Muscle of leg (tissue), 11 donors: ENCODE measurements around the gene TNNI3. TPM values are rescaled to one million over a fixed set of nuclear protein-coding genes. Genes with fewer than 3 reads are reported as not detected.
A peak's percentile ranks its signal among the peaks of the same experiment; 100 is the strongest.
"Not testable (repeated sequence)": the region's sequence is repeated elsewhere in the genome, so short reads cannot be mapped to it uniquely, and the experiment has no call there.

Experiments used
- DNase-seq: peaks from one replicate; pipeline ENCODE4 v3.0.0; 2013
- H3K27ac ChIP-seq: one replicate; pipeline ENCODE4 v1.5.1; 2013; ENCODE audit warnings: mild to moderate bottlenecking, low read length, control low read depth
- H3K27me3 ChIP-seq: one replicate; pipeline ENCODE4 v1.6.1; 2013; ENCODE audit warnings: low read length; ENCODE audit not compliant: control insufficient read depth, insufficient read depth
- H3K36me3 ChIP-seq: one replicate; pipeline ENCODE4 v1.6.1; 2013; ENCODE audit warnings: low read length; ENCODE audit not compliant: control insufficient read depth, insufficient read depth
- H3K4me1 ChIP-seq: one replicate; pipeline ENCODE4 v1.6.1; 2013; ENCODE audit warnings: low read length; ENCODE audit not compliant: control insufficient read depth, insufficient read depth
- H3K4me3 ChIP-seq: one replicate; pipeline ENCODE4 v1.5.1; 2013; ENCODE audit warnings: low read length, control low read depth
- H3K9me3 ChIP-seq: replicated peaks from 2 replicates; pipeline ENCODE4 v1.6.1; 2013; ENCODE audit warnings: low read depth, low read length; ENCODE audit not compliant: control insufficient read depth
- WGBS: methylation state at CpG from one replicate; pipeline ENCODE4 v1.1.5; 2013; ENCODE audit warnings: missing lambda C conversion rate; ENCODE audit not compliant: insufficient coverage; 5-methylcytosine and 5-hydroxymethylcytosine counted together
- polyA plus RNA-seq, 8 donors: library from polyadenylated mRNA; unstranded; fragments of 120-200 nt; gene quantifications; one replicate each; pipeline versions ENCODE4 v1.2.1 to v1.2.3, GENCODE V29; 2013; ENCODE audit warnings: inconsistent platforms in 1 of 8, low replicate concordance in 1 of 8; ENCODE audit not compliant: insufficient read length in 8 of 8, insufficient read depth in 1 of 8
- total RNA-seq: library from RNA; stranded (reverse); fragments of 120-200 nt; gene quantifications from one replicate; pipeline ENCODE4 v1.2.4, GENCODE V29; 2013

Gene TNNI3
- total and polyA plus RNA-seq, 9 donors: 0.80 to 3.1 (median 1.4) TPM

DNA sequence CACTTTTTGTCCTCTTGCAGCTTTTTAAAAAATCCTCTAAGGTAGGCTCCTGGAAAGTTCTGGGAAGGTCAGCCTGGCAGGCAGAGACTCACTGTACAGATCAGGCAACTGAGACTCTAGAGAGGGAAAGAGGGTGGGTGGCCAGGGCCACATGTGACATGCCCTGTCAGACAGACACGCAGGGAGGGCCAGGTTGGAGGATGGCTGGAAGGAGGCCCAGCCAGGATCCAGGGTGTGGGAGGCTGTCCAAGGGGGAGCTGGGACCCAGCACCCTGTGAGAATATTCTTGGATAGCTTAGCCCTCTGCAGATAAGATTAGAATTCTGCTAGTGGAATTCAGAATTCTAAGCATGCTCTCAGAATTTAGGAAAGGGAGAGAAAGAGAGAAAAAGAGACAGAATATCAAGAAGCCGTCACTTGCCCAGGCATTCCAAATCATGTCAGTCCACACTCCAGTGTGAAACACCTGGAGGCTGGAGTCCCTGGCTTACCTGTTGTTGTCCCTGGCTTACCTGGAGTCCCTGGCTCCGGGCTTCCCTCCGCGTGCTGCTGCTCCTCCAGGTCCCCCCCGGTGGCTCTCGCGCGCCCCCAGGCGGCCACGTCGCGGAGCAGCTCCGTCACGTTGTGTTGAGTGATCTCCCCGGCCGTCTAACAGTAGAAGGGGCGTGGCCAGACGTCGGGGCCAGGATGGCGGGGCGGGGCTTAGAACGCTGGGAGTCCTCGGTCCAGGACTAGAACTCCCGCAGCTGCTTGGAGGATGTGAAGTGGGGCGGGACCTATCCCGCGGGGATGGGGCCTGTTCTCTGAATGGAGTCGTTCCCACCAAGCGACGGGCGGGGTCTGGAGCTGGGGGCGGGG is 2.8 kb upstream of the TNNI3 start:
- DNase-seq: peak; percentile 78
- Histone ChIP-seq H3K4me1 (peaks cover 23% of the 10 kb centered on the region), H3K27ac (no peak overlapping the region), H3K27me3 (peaks cover 70% of the 10 kb centered on the region), H3K36me3 (no peaks in the 10 kb centered on the region), H3K4me3 (no peak overlapping the region), H3K9me3 (no peaks in the 10 kb centered on the region)
- WGBS: 3% methylated on average over 32 of the region's 33 CpGs

DNA sequence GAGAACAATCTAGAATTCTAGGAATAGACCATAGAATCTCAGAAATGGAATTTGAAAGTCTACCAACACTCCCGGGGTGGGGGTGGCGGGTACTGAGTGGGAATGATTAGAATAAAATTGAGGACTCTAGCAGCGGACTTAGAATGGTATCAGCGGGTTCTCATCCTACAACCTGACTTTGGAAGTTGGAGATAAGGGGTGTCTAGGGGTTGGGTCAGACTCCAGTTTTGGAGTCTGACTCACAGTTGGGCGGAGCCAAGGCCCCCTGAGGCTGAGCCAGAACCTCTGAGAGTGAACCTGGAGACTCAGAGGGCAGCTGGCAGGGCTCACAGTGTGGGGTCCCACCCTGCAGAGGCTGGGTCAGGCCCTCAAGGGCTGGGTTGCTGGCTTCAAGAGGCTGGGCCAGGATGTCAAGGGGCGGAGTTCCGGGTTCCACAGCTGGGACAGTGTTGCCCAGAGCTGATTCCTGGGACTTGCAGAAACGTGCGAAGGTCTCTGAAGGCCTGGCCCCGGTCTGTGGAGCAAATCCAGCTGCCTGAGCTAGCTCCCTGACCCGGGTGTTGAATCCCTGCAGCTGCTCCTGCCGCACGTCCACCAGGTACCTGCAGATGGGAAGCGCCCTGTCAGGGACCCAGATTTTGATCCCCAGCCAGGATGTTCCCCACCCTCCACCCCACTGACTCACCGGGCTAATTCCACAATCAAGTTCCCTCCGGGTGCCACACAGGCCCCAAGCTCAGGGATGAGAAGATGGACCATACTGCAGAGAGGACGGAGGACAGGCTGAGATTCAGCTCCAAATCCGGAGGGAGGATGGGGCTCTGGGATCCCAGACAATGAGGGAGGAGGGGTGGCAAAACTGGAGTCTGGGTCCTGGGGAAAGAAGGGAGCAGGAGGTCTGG is 1.6 kb upstream of the TNNI3 start:
- H3K27ac ChIP-seq: no peak overlapping the region
- no peaks in the 10 kb centered on the region for H3K9me3 ChIP-seq
- H3K27me3 ChIP-seq: peaks cover 62% of the 10 kb centered on the region
- H3K4me3 ChIP-seq: no peak overlapping the region
- DNase-seq: no peak
- no peaks in the 10 kb centered on the region for H3K36me3 ChIP-seq
- H3K4me1 ChIP-seq: peaks cover 23% of the 10 kb centered on the region
- 54% methylated on average over 14 of the region's 18 CpGs for WGBS

DNA sequence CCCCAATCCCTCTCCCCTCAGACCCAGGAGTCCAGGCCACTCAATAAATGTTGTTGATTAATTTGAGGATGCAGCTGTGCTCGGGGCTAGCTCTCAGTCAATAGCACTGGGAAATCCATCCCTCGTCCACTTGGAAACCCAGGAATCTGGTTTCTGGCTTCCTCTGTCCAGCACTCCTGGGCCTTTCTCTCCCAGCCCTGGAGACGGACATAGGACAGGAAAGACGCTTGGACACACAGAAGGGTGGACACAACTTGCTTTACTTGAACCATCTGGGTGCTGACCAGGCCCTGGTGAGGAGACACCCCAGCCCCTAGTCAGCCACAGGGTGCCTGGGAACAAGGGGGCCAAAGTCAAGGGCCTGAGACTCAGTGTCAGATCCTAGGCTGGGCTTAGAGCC is 891 bp upstream of the TNNI3 start:
- H3K27ac ChIP-seq: no peak overlapping the region
- H3K4me3 ChIP-seq: no peak overlapping the region
- peaks cover 23% of the 10 kb centered on the region for H3K4me1 ChIP-seq
- no peaks in the 10 kb centered on the region for H3K36me3 ChIP-seq
- no peaks in the 10 kb centered on the region for H3K9me3 ChIP-seq
- 46% methylated on average over 4 of the region's 4 CpGs for WGBS
- no peak for DNase-seq
- H3K27me3 ChIP-seq: peaks cover 62% of the 10 kb centered on the region

DNA sequence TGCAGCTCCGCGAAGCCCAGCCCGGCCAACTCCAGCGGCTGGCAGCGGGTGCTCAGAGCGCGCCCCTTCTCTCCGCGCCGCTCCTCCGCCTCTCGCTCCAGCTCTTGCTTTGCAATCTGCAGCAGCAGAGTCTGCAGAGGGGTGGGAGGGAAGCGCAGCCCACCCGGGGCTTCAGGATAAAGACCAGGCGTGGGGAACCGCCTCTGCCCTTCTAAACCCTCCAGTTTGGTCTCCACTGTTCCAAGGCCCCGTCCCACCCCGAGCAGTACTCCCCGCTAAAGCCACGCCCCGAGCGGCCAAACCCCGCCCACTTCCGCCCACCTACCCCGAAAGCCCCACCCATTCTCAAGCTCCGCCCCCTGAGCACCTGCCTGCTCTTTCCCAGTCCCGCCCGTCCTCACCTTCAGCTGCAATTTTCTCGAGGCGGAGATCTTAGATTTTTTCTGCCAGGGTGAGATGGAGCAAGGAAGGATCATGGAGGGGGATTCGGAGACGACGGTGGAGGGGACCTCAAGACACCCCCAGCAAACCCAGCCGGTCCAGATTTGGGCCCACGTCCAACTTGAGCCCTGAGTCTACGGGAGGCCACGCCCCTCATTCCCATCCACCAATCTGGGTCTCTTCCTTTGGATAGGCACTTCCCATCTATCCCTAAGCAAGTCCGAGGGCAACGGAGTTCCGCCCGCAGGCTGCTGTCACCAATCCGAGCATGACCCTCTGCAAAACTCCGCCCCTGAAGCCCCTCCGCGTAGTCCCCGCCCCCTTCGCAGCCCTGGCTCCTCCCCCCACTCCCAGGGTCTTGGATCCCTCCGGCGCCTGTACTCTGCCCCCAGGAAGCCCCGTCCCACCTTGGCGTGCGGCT is 1.1 kb downstream of the TNNI3 start:
- Histone ChIP-seq H3K36me3 (no peaks in the 10 kb centered on the region), H3K9me3 (no peaks in the 10 kb centered on the region), H3K27ac (no peak overlapping the region), H3K4me3 (no peak overlapping the region), H3K4me1 (peaks cover 23% of the 10 kb centered on the region), H3K27me3 (peaks cover 45% of the 10 kb centered on the region)
- under 1% methylated on average over 36 of the region's 52 CpGs for WGBS
- DNase-seq: no peak

DNA sequence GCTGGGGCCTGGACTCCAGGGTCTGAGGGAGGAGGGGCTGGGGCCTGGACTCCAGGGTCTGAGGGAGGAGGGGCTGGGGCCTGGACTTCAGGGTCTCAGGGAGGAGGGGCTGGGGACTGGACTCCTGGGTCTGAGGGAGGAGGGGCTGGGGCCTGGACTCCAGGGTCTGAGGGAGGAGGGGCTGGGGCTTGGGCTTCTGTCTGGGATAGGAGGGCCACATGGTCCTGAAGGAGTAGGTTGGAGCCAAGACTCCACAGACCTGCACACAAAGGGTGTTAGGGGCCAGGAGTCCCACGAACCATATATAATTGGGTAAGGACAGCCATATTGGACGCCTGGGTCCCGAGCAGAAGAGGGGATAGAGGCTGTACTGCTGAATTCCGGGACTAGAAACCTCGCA is 1.7 kb downstream of the TNNI3 start:
- H3K4me3 ChIP-seq, H3K27ac ChIP-seq, DNase-seq, H3K9me3 ChIP-seq, H3K36me3 ChIP-seq: not testable (repeated sequence)
- Histone ChIP-seq H3K4me1 (peaks cover 23% of the 10 kb centered on the region), H3K27me3 (peaks cover 38% of the 10 kb centered on the region)
- 2% methylated on average over 5 of the region's 5 CpGs for WGBS

DNA sequence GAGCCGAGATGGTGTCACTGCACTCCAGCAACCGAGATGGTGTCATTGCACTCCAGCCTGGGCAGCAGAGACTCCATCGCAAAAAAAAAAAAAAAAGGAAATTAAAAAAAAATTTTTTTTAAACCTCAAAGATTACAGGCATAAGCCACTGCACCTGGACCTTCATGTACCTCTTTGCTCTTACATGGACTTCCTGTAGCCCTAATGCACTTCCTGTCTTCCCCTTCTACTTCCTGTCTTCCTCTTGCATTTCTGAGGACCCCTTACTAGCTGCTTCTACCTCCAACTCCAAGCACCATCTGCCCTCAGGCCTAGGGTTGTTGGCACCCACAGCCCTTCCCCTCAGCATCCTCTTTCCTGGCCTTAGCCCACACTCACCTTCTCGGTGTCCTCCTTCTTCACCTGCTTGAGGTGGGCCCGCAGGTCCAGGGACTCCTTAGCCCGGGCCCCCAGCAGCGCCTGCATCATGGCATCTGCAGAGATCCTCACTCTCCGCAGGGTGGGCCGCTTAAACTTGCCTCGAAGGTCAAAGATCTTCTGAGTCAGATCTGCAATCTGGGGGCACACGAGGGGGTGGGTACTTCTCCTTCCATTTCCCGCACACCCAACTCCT is 3.8 kb downstream of the TNNI3 start:
- H3K27ac ChIP-seq: no peak overlapping the region
- H3K4me1 ChIP-seq: peaks cover 27% of the 10 kb centered on the region
- H3K36me3 ChIP-seq: no peaks in the 10 kb centered on the region
- H3K27me3 ChIP-seq: peaks cover 33% of the 10 kb centered on the region
- no peaks in the 10 kb centered on the region for H3K9me3 ChIP-seq
- WGBS: 81% methylated on average over 10 of the region's 12 CpGs
- no peak for DNase-seq
- H3K4me3 ChIP-seq: no peak overlapping the region

DNA sequence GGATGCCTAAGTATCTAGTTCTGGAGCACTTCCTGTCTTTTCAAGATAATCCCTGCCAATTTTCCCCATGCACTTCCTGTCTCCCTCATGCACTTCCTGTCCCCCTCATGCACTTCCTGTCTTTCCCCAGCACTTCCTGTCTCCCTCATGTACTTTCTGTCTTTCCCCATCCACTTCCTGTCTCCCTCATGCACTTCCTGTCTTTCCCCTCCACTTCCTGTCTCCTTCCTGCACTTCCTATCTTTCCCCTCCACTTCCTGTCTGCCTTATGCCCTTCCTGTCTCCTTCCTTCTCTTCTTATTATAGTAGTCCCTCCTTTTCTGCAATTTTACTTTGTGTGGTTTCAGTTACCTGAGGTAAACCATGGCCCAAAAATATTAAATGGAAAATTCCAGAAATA is 5.5 kb downstream of the TNNI3 start:
- H3K27ac ChIP-seq: no peak overlapping the region
- DNase-seq: no peak
- no peaks in the 10 kb centered on the region for H3K9me3 ChIP-seq
- H3K4me3 ChIP-seq: no peak overlapping the region
- peaks cover 38% of the 10 kb centered on the region for H3K4me1 ChIP-seq
- H3K27me3 ChIP-seq: peaks cover 36% of the 10 kb centered on the region
- H3K36me3 ChIP-seq: no peaks in the 10 kb centered on the region

DNA sequence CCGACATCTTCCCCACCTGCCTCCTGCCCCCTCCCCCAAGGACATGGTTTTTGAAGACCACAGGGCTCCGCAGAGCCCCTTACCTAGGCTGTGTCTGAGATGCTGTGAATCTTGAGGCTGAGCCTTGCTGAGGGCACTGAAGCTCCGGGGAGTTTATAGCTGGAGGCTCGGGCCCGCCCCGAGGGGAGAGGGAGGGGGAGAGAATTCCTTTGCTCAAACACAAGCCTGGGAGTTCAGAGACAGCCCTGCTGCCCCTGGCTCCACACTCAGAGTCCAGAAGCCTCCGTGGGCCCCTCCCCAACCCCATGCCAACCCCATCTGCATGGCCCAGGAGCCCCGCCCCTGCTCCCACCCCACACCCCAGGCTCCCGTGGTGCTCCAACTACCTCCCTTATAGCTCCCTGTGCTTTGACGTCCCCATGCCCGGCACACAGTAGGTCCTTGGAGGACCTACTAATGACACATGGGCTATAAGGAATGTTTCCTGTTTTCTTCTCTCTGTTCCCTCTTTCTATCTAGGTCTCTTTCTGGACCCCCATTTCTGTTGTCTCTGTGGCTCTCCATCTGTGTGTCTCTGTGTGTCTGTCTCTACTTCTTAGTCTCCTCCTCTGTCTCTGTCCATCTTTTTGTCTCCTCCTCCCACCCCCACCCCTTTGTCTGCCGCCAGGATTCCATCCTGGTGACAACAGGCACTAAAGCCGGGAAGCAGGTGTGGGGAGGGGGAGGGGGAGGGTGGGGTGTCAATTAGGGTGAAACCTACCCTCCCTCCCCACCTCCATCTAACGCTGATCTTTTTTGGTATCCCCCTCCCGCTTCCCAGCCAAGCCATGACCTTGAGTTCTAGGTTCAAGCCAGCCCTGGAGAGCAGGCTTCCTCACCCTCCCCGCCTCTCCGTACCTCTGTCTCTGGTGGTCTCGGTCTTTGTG is 8.2 kb downstream of the TNNI3 start, which contains the start of gene TNNT1:
TNNT1 (minus strand) TSS at position 129 of the 926 bp plus-strand sequence. CDS start 2,049 bp downstream, outside the sequence.
- Histone ChIP-seq H3K4me1 (peaks cover 36% of the 10 kb centered on the region), H3K27ac (peak within 1 kb of the TSS; percentile 74), H3K27me3 (peaks cover 46% of the 10 kb centered on the region), H3K36me3 (peaks cover 8% of the 10 kb centered on the region), H3K4me3 (peak within 1 kb of the TSS; percentile 38), H3K9me3 (no peaks in the 10 kb centered on the region)
- 7% methylated on average over 8 of the region's 18 CpGs for WGBS
- peak; percentile 70 for DNase-seq
